ENCODE measurements around the gene ITM2C. TPM values are rescaled to one million over a fixed set of nuclear protein-coding genes. Genes with fewer than 3 reads are reported as not detected.

The ITM2C gene
- total and polyA plus RNA-seq, 2 of the 13 experiments (the other 11 are each of a cell fraction or from before 2014, with no cell fraction given): 70.5 to 270 TPM

DNA sequence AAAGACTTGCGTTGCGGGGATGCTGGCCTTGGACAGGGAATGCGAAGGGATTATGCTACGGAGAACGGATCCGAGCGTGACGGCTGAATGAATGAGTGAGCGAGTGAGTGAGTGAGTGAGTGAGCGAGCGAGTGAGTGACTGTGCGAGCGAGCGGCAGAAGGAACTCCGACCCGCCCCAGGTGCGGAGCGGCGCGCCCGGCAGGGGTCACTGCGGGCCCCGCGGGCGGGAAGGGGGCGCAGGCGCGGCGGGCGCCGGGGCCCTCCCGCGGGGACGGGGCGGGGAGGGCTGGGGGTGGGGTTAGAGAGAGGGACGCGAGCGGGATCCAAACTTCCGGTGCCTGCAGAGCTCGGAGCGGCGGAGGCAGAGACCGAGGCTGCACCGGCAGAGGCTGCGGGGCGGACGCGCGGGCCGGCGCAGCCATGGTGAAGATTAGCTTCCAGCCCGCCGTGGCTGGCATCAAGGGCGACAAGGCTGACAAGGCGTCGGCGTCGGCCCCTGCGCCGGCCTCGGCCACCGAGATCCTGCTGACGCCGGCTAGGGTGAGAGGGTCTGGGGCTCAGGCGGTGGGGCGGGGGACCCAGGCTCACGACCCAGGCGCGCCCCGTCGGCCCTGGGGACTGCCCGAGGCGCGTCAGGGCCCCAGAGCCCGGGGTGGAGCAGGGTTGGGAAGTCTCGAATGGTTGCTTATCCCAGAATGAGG is at the start of gene ITM2C (continued):
- TF ChIP-seq, protein P1, sequence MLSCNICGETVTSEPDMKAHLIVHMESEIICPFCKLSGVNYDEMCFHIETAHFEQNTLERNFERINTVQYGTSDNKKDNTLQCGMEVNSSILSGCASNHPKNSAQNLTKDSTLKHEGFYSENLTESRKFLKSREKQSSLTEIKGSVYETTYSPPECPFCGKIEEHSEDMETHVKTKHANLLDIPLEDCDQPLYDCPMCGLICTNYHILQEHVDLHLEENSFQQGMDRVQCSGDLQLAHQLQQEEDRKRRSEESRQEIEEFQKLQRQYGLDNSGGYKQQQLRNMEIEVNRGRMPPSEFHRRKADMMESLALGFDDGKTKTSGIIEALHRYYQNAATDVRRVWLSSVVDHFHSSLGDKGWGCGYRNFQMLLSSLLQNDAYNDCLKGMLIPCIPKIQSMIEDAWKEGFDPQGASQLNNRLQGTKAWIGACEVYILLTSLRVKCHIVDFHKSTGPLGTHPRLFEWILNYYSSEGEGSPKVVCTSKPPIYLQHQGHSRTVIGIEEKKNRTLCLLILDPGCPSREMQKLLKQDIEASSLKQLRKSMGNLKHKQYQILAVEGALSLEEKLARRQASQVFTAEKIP (CRISPR knock-in tag; IDR thresholded peaks at IDR 0.05; ENCODE audit: borderline replicate concordance): no peak
- no peak for TF ChIP-seq TMF1 (CRISPR knock-in tag; IDR thresholded peaks at IDR 0.05; ENCODE audit: low read depth)
- no peak; the same call in 1 of the 2 replicates for TF ChIP-seq EED (CRISPR knock-in tag; IDR thresholded peaks at IDR 0.05)
- no peak for TF ChIP-seq ZNF136 (CRISPR knock-in tag; IDR thresholded peaks at IDR 0.05; ENCODE audit: low read depth)
- TF ChIP-seq GLI4 (CRISPR knock-in tag; IDR thresholded peaks at IDR 0.05; ENCODE audit: borderline replicate concordance): peak; percentile 81; the same call in 1 of the 2 replicates
- TF ChIP-seq, protein P2, sequence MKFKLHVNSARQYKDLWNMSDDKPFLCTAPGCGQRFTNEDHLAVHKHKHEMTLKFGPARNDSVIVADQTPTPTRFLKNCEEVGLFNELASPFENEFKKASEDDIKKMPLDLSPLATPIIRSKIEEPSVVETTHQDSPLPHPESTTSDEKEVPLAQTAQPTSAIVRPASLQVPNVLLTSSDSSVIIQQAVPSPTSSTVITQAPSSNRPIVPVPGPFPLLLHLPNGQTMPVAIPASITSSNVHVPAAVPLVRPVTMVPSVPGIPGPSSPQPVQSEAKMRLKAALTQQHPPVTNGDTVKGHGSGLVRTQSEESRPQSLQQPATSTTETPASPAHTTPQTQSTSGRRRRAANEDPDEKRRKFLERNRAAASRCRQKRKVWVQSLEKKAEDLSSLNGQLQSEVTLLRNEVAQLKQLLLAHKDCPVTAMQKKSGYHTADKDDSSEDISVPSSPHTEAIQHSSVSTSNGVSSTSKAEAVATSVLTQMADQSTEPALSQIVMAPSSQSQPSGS (CRISPR knock-in tag; IDR thresholded peaks at IDR 0.05): no peak
- no peak; the same call in 1 of the 2 replicates for TF ChIP-seq NRL (CRISPR knock-in tag; IDR thresholded peaks at IDR 0.05; ENCODE audit: borderline replicate concordance)
- TF ChIP-seq YY1 (IDR thresholded peaks at IDR 0.05; ENCODE audit: insufficient read depth, insufficient replicate concordance, low read depth, low read length): peak; percentile 52
- TF ChIP-seq, protein P3, sequence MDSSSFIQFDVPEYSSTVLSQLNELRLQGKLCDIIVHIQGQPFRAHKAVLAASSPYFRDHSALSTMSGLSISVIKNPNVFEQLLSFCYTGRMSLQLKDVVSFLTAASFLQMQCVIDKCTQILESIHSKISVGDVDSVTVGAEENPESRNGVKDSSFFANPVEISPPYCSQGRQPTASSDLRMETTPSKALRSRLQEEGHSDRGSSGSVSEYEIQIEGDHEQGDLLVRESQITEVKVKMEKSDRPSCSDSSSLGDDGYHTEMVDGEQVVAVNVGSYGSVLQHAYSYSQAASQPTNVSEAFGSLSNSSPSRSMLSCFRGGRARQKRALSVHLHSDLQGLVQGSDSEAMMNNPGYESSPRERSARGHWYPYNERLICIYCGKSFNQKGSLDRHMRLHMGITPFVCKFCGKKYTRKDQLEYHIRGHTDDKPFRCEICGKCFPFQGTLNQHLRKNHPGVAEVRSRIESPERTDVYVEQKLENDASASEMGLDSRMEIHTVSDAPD (CRISPR knock-in tag; IDR thresholded peaks at IDR 0.05): no peak
- TF ChIP-seq, protein P4, sequence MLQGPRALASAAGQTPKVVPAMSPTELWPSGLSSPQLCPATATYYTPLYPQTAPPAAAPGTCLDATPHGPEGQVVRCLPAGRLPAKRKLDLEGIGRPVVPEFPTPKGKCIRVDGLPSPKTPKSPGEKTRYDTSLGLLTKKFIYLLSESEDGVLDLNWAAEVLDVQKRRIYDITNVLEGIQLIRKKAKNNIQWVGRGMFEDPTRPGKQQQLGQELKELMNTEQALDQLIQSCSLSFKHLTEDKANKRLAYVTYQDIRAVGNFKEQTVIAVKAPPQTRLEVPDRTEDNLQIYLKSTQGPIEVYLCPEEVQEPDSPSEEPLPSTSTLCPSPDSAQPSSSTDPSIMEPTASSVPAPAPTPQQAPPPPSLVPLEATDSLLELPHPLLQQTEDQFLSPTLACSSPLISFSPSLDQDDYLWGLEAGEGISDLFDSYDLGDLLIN (CRISPR knock-in tag; IDR thresholded peaks at IDR 0.05; ENCODE audit: borderline replicate concordance): no peak
- TF ChIP-seq ZMAT3 (CRISPR knock-in tag; conservative IDR thresholded peaks at IDR 0.05): 0 out of 2 replicates have a peak, but pooled peaks have one; percentile 23
- no peak for TF ChIP-seq SSRP1 (CRISPR knock-in tag; IDR thresholded peaks at IDR 0.05)
- TF ChIP-seq STAG1 (CRISPR knock-in tag; IDR thresholded peaks at IDR 0.05): no peak
- TF ChIP-seq FOXA1 (IDR thresholded peaks at IDR 0.05): no peak
- no peak for TF ChIP-seq FOXA1 (CRISPR knock-in tag; IDR thresholded peaks at IDR 0.05)
- TF ChIP-seq ETS1 (CRISPR knock-in tag; IDR thresholded peaks at IDR 0.05): 0 out of 2 replicates have a peak, but pooled peaks have one; percentile 16
- no peak for TF ChIP-seq CREB3 (CRISPR knock-in tag; IDR thresholded peaks at IDR 0.05)
- 0 out of 2 replicates have a peak, but pooled peaks have one; percentile 25 for TF ChIP-seq ZNF83 (CRISPR knock-in tag; IDR thresholded peaks at IDR 0.05; ENCODE audit: borderline replicate concordance)
- peak; percentile 89 for TF ChIP-seq HNRNPK (IDR thresholded peaks at IDR 0.05; ENCODE audit: low read depth, low read length, poor library complexity, severe bottlenecking)
- peak; percentile 87; the same call in 1 of the 2 replicates for TF ChIP-seq ZNF616 (CRISPR knock-in tag; IDR thresholded peaks at IDR 0.05; ENCODE audit: low read depth)
